Measurements from ENCODE around the gene PTPRN2. TPM values are rescaled to one million over a fixed set of nuclear protein-coding genes. Genes with fewer than 3 reads are reported as not detected.

Gene PTPRN2
- polyA plus RNA-seq, 1 experiment, result 0.31 TPM

DNA sequence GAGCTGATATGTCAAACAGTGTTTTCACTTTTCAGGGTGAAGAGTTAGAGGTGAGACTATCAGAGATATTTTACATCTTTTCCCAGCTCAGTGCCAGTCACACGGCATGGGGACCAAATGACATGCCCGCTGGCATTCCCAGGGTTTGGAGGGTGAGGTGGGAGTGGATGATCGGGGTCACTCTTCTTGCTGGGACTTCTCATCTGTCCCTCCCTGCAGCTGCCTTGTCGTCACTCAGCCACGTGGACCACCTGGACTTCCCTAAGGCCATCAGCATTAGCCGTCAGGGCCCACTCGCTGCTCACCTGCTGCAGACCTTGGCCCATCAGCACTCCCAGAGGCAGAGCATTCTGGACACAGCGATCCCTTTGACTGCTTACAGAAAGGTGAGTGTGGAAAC lies 949.1 kb downstream of the PTPRN2 start:
- ChIA-PET CTCF (no interaction called here), POLR2A (no interaction called here)
- Histone ChIP-seq H3K27me3 (ENCODE audit: control insufficient read depth, insufficient read depth, low read length) (no peaks in the 10 kb centered on the region), H3K36me3 (ENCODE audit: control insufficient read depth, insufficient read depth, low read length) (no peaks in the 10 kb centered on the region), H3K4me3 (ENCODE audit: low read depth, low read length) (no peak overlapping the region)
- DNase-seq (ENCODE audit: low read depth), result no peak
- TF ChIP-seq, protein P1, sequence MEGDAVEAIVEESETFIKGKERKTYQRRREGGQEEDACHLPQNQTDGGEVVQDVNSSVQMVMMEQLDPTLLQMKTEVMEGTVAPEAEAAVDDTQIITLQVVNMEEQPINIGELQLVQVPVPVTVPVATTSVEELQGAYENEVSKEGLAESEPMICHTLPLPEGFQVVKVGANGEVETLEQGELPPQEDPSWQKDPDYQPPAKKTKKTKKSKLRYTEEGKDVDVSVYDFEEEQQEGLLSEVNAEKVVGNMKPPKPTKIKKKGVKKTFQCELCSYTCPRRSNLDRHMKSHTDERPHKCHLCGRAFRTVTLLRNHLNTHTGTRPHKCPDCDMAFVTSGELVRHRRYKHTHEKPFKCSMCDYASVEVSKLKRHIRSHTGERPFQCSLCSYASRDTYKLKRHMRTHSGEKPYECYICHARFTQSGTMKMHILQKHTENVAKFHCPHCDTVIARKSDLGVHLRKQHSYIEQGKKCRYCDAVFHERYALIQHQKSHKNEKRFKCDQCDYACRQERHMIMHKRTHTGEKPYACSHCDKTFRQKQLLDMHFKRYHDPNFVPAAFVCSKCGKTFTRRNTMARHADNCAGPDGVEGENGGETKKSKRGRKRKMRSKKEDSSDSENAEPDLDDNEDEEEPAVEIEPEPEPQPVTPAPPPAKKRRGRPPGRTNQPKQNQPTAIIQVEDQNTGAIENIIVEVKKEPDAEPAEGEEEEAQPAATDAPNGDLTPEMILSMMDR (IDR thresholded peaks at IDR 0.05; ENCODE audit: insufficient read depth, low read depth, low read length), result no peak

DNA sequence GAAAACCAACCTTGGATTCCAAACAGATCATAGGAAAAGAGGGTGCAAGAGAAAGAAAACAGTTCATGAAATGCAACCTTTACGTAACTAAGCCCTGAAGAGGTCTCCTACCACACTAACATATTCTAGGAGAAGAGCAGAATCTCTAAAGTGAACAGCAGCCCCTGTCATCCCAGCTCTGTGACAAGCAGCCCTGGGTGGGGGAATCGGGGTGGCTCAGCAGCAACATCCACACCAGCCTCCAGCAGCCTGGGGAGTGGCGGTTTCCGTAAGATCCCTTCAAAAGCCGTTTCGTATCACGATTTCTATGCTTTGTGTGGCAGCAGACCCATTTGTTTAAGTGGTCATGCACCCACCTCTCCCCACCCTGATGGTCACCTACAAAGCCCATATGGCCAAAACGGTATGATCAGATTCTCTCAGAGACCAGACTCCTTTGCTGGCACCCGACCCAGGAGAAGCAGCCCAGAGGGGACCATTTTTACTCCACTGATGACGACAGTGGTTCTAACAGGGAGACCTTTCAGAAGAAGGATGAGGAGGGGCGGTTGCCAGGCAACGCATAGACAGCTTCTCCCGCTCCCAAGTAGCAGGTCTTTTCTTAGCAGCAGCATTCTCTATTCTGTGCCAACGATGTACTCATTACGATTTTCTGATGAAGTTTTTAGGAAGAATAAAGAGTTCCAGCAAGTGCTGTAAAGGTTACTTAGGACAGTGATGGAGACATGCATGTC lies 950.2 kb downstream of the PTPRN2 start:
- ChIA-PET CTCF (interaction anchor here (0.7 kb wide), 1 partner anchor 9 kb away, joined by 3 read pairs; no protein-coding TSS in a partner anchor), POLR2A (no interaction called here)
- no peaks in the 10 kb centered on the region for H3K36me3 ChIP-seq (ENCODE audit: control insufficient read depth, insufficient read depth, low read length)
- H3K27me3 ChIP-seq (ENCODE audit: control insufficient read depth, insufficient read depth, low read length), result no peaks in the 10 kb centered on the region
- no peak for DNase-seq (ENCODE audit: low read depth)
- TF ChIP-seq, protein P1 (IDR thresholded peaks at IDR 0.05; ENCODE audit: insufficient read depth, low read depth, low read length), result no peak
- H3K4me3 ChIP-seq (ENCODE audit: low read depth, low read length), result no peak overlapping the region

DNA sequence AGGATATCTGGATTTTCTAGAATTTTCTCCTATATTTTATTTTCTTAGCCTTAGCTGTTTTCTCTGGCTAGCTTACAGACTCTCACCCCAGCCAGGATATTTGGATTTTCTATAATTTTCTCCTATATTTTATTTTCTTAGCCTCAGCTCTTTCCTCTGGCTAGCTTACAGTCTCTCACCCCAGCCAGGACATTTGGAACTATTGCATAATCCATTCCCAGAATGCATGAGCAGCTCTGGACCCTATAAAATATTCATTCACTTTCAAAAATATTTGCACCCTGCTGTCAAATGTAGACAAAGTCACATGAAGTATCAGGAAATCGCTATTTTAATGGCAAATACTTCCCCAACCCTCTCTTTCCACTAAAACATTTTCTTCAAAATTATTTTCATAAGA lies 952.0 kb downstream of the PTPRN2 start:
- TF ChIP-seq, protein P1 (IDR thresholded peaks at IDR 0.05; ENCODE audit: insufficient read depth, low read depth, low read length), result no peak
- Histone ChIP-seq H3K27me3 (ENCODE audit: control insufficient read depth, insufficient read depth, low read length) (no peaks in the 10 kb centered on the region), H3K4me3 (ENCODE audit: low read depth, low read length) (no peak overlapping the region), H3K36me3 (ENCODE audit: control insufficient read depth, insufficient read depth, low read length) (no peaks in the 10 kb centered on the region)
- CTCF ChIA-PET, result no interaction called here
- POLR2A ChIA-PET, result no interaction called here
- no peak for DNase-seq (ENCODE audit: low read depth)

DNA sequence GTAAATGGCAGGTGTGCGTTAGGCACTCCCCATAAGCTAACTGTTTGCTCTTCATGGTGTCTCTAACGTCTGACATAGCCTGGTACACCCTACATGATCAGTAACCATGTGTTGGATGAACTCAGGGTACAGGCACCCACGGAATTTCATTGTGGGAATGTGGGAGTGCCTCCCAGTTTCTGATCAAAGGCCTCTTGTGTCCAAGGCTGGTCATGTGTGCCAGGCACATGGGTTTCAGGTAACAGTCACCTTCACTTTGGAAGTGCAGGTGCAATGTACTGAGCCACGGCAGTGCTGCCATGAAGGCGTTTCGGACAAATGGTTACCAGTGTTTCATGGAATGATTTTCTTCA lies 952.5 kb downstream of the PTPRN2 start:
- TF ChIP-seq, protein P1 (IDR thresholded peaks at IDR 0.05; ENCODE audit: insufficient read depth, low read depth, low read length), result no peak
- Histone ChIP-seq H3K36me3 (ENCODE audit: control insufficient read depth, insufficient read depth, low read length) (no peaks in the 10 kb centered on the region), H3K4me3 (ENCODE audit: low read depth, low read length) (no peak overlapping the region), H3K27me3 (ENCODE audit: control insufficient read depth, insufficient read depth, low read length) (no peaks in the 10 kb centered on the region)
- POLR2A ChIA-PET, result no interaction called here
- CTCF ChIA-PET, result no interaction called here
- DNase-seq (ENCODE audit: low read depth), result no peak

DNA sequence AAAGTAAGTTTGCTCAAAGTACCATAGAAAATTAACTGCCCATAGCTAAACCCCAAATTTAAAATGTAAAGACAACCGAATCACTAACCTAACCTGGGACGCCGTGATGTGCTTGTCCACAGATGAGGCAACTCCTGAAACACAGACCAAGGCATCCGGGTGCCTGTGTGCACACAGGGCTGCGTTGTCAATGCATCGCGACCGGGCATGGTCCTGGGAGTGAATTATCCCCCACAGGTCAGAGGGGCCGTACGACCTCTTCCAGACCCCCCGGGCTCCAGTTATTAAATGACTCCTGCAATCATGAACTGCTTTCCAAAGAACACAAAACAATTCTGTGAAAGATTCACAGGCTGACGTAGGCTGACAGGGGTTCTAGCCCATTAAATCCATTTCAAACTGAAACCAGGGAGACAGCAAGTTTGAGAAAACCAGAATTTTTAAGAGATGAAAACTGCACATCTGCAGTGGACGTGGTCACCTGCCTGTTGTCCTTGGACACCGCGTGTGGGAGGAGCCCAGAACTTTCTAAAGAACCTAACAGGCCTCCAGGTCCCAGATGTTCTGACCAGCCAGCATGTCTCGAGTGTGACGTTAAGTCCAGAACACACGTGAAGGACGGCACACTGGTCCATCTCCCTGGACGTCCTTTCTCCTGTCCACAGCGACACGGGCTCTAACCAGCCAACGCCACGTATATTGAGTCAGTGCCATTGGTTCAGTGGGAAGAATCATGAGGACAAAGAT lies 953.0 kb downstream of the PTPRN2 start:
- Histone ChIP-seq H3K4me3 (ENCODE audit: low read depth, low read length) (no peak overlapping the region), H3K36me3 (ENCODE audit: control insufficient read depth, insufficient read depth, low read length) (no peaks in the 10 kb centered on the region), H3K27me3 (ENCODE audit: control insufficient read depth, insufficient read depth, low read length) (no peaks in the 10 kb centered on the region)
- CTCF ChIA-PET, result no interaction called here
- DNase-seq (ENCODE audit: low read depth), result no peak
- POLR2A ChIA-PET, result no interaction called here
- TF ChIP-seq, protein P1 (IDR thresholded peaks at IDR 0.05; ENCODE audit: insufficient read depth, low read depth, low read length), result no peak

Data from BJ (cell line).